K562 (cell line): Measurements from ENCODE around the gene TIMM17B. TPM values are rescaled to one million over a fixed set of nuclear protein-coding genes. Genes with fewer than 3 reads are reported as not detected.

Source experiments
- ATF3 ChIP-seq, 2 experiments: fragments of 450-650 bp in 1 of 2; sonication (generic) in 1 of 2; formaldehyde crosslinking in 1 of 2; IDR thresholded peaks in 1 of 2; conservative IDR thresholded peaks in 1 of 2; 2 replicates each; pipeline versions ENCODE4 v1.6.1 to v1.8.1; 2016 to 2023; ENCODE audit warnings: mild to moderate bottlenecking in 2 of 2, moderate library complexity in 2 of 2, inconsistent platforms in 1 of 2, missing genetic modification reagents in 1 of 2
- CBFA2T3 ChIP-seq: fragments of 450-650 bp; IDR thresholded peaks from 2 replicates; pipeline ENCODE4 v1.6.1; 2017
- CBFB ChIP-seq: sonication (generic); formaldehyde crosslinking; IDR thresholded peaks from 2 replicates; pipeline ENCODE4 v1.4.0; 2020; ENCODE audit warnings: mild to moderate bottlenecking, missing genetic modification reagents
- CREB3 ChIP-seq: fragments of 450-650 bp; conservative IDR thresholded peaks from 2 replicates; pipeline ENCODE4 v1.6.1; 2016; ENCODE audit warnings: missing genetic modification characterization, low read depth, mild to moderate bottlenecking, missing compliant biosample characterization, moderate library complexity
- FOXO4 ChIP-seq: fragments of 450-650 bp; formaldehyde crosslinking; IDR thresholded peaks from 2 replicates; pipeline ENCODE4 v1.4.0; 2020; ENCODE audit warnings: mild to moderate bottlenecking, moderate library complexity
- GTF2A2 ChIP-seq: IDR thresholded peaks from 2 replicates; pipeline ENCODE4 v1.6.1; 2016; ENCODE audit warnings: mild to moderate bottlenecking, missing genetic modification characterization, missing compliant biosample characterization
- NCOA6 ChIP-seq: fragments of 450-650 bp; IDR thresholded peaks from 2 replicates; pipeline ENCODE4 v1.6.1; 2017; ENCODE audit warnings: mild to moderate bottlenecking
- NRF1 ChIP-seq, 2 experiments: fragments of 450-650 bp; IDR thresholded peaks in 1 of 2; conservative IDR thresholded peaks in 1 of 2; 2 replicates each; pipeline ENCODE4 v1.6.1; 2014; ENCODE audit warnings: mild to moderate bottlenecking in 2 of 2
- PKNOX1 ChIP-seq: fragments of 450-650 bp; IDR thresholded peaks from 2 replicates; pipeline ENCODE4 v1.6.1; 2016
- PML ChIP-seq: IDR thresholded peaks from 2 replicates; pipeline ENCODE4 v1.6.1; 2012; ENCODE audit warnings: low read length, inconsistent platforms
- RBM34 ChIP-seq: fragments of 200-400 bp; formaldehyde crosslinking; IDR thresholded peaks from 2 replicates; pipeline ENCODE4 v1.6.1; 2018; ENCODE audit warnings: low read length, borderline replicate concordance; ENCODE audit not compliant: insufficient read depth
- RNF219 ChIP-seq: fragments of 250-450 bp; sonication (Bioruptor Pico); IDR thresholded peaks from 2 replicates; pipeline ENCODE4 v1.5.0; 2022; ENCODE audit warnings: mild to moderate bottlenecking
- TBL1XR1 ChIP-seq, 2 experiments: IDR thresholded peaks; 2 replicates each; pipeline ENCODE4 v1.6.1; 2012; ENCODE audit warnings: improper control_type of control experiment in 2 of 2, low read length in 2 of 2, mild to moderate bottlenecking in 1 of 2
- TOE1 ChIP-seq, 2 experiments: fragments of 450-650 bp in 1 of 2; sonication (generic) in 1 of 2; formaldehyde crosslinking in 1 of 2; IDR thresholded peaks; 2 replicates each; pipeline versions ENCODE4 v1.7.1 to v1.8.0; 2016 to 2022; ENCODE audit warnings: borderline replicate concordance in 2 of 2, mild to moderate bottlenecking in 2 of 2, antibody characterized with exemption in 1 of 2, inconsistent platforms in 1 of 2, low read depth in 1 of 2, missing genetic modification reagents in 1 of 2, moderate library complexity in 1 of 2
- ZKSCAN1 ChIP-seq: fragments of 150-350 bp; IDR thresholded peaks from 2 replicates; pipeline ENCODE4 v1.6.1; 2016; ENCODE audit warnings: low read depth, low read length
- ZNF507 ChIP-seq: conservative IDR thresholded peaks from 2 replicates; pipeline ENCODE4 v1.6.1; 2017; ENCODE audit warnings: missing genetic modification characterization, missing compliant biosample characterization
- ZNF583 ChIP-seq: fragments of 250-450 bp; sonication (Bioruptor Pico); IDR thresholded peaks from 2 replicates; pipeline ENCODE4 v1.4.0; 2020
- ZNF740 ChIP-seq, 3 experiments: fragments of 200-800 bp in 1 of 3; sonication (Bioruptor generic) in 1 of 3; sonication (generic) in 1 of 3; formaldehyde crosslinking in 1 of 3; IDR thresholded peaks; 2 replicates each; pipeline versions ENCODE4 v1.6.1 to v1.8.0; 2016 to 2022; ENCODE audit warnings: mild to moderate bottlenecking in 2 of 3, missing compliant biosample characterization in 2 of 3, missing genetic modification characterization in 2 of 3, missing genetic modification reagents in 1 of 3
- polyA plus RNA-seq, 8 experiments: library from polyadenylated mRNA; depleted of rRNA in 4 of 8; stranded (reverse) in 5 of 8; unstranded in 3 of 8; fragments of >200 nt; fragmentation: Nextera tagmentation in 2 of 8; fragmentation: Illumina TruSeq in 1 of 8; extraction: Ambion mirVana in 2 of 8; extraction: Trizol in 1 of 8; gene quantifications; 2 replicates each; pipeline versions ENCODE4 v1.2.1 to v1.2.3, GENCODE V29; 2011 to 2014; ENCODE audit warnings: inconsistent platforms in 1 of 8, missing spikeins in 1 of 8
- total RNA-seq, 7 experiments: library from RNA; depleted of rRNA in 6 of 7; stranded (reverse); fragments of >200 nt in 6 of 7; fragmentation: Illumina TruSeq in 2 of 7; extraction: Trizol in 2 of 7; gene quantifications; 2 replicates each; pipeline versions ENCODE4 v1.2.1 to v1.2.3, GENCODE V29; 2011 to 2021; ENCODE audit warnings: low replicate concordance in 1 of 7

Gene TIMM17B
- total and polyA plus RNA-seq, 9 of the 15 experiments (the other 6 are each of a cell fraction or from before 2014, with no cell fraction given), result 9.9 to 184 (median 115) TPM

- TF ChIP-seq ATF3 (IDR thresholded peaks at IDR 0.05), result no peak
- 0 out of 2 replicates have a peak, but pooled peaks have one; percentile 44 for TF ChIP-seq ATF3 (CRISPR knock-in tag; conservative IDR thresholded peaks at IDR 0.05)
- no peak; the same call in 1 of the 2 replicates for TF ChIP-seq PML
- TF ChIP-seq NRF1 (conservative IDR thresholded peaks at IDR 0.05 in 1 of 2, IDR thresholded peaks at IDR 0.05 in 1 of 2), result peak; percentile 94 to 95
- no peak for TF ChIP-seq PKNOX1
- TF ChIP-seq RBM34, result no peak
- TF ChIP-seq CREB3 (tag), result no peak
- no peak for TF ChIP-seq ZNF507 (tag)
- no peak for TF ChIP-seq CBFB
- no peak for TF ChIP-seq NCOA6
- no peak for TF ChIP-seq ZKSCAN1
- no peak for TF ChIP-seq FOXO4
- TF ChIP-seq TBL1XR1 (IDR thresholded peaks at IDR 0.05; ENCODE audit: low read length in 2 of 2), result peak in 1 of 2 experiments; percentile 34; a peak in 1 of 4 replicates
- TF ChIP-seq ZNF583 (CRISPR knock-in tag), result no peak
- no peak for TF ChIP-seq ZNF740 (CRISPR knock-in tag; IDR thresholded peaks at IDR 0.05)
- TF ChIP-seq ZNF740 (tag; IDR thresholded peaks at IDR 0.05), result no peak
- TF ChIP-seq RNF219 (CRISPR knock-in tag), result no peak
- TF ChIP-seq TOE1 (IDR thresholded peaks at IDR 0.05; ENCODE audit: borderline replicate concordance), result no peak
- TF ChIP-seq TOE1 (CRISPR knock-in tag; IDR thresholded peaks at IDR 0.05; ENCODE audit: borderline replicate concordance, low read depth), result no peak
- TF ChIP-seq CBFA2T3, result no peak
- no peak for TF ChIP-seq GTF2A2 (tag)
Measured at GRCh38 chrX:48917139-48918001, 19.8 kb upstream of the TIMM17B start (continued).
